Hepatocyte (in vitro differentiated cells): ENCODE measurements around the gene CCT6B. TPM values are rescaled to one million over a fixed set of nuclear protein-coding genes. Genes with fewer than 3 reads are reported as not detected.

Source experiments
- DNase-seq: peaks from one replicate; pipeline ENCODE4 v3.0.0-alpha.2; 2016; ENCODE audit warnings: low spot score
- H2AFZ ChIP-seq: fragments of 200-600 bp; sonication (generic); 2 replicates; pipeline ENCODE4 v1.6.0; 2016; ENCODE audit warnings: antibody characterized with exemption, mild to moderate bottlenecking
- H3K27ac ChIP-seq: fragments of 200-600 bp; sonication (generic); 2 replicates; pipeline ENCODE4 v1.5.1; 2016; ENCODE audit warnings: mild to moderate bottlenecking
- H3K27me3 ChIP-seq: fragments of 200-600 bp; sonication (generic); 2 replicates; pipeline ENCODE4 v1.6.1; 2016
- H3K36me3 ChIP-seq: fragments of 200-600 bp; sonication (generic); replicated peaks from 2 replicates; pipeline ENCODE4 v1.5.1; 2016; ENCODE audit warnings: low read depth; ENCODE audit not compliant: insufficient read depth
- H3K4me1 ChIP-seq: fragments of 200-600 bp; sonication (generic); 2 replicates; pipeline ENCODE4 v1.5.1; 2016; ENCODE audit warnings: mild to moderate bottlenecking, moderate library complexity; ENCODE audit not compliant: insufficient read depth
- H3K4me2 ChIP-seq: fragments of 200-600 bp; sonication (generic); 2 replicates; pipeline ENCODE4 v1.6.0; 2016
- H3K4me3 ChIP-seq: fragments of 200-600 bp; sonication (generic); 2 replicates; pipeline ENCODE4 v1.5.1; 2016; ENCODE audit warnings: mild to moderate bottlenecking
- H3K79me2 ChIP-seq: fragments of 200-600 bp; sonication (generic); 2 replicates; pipeline ENCODE4 v1.6.0; 2017; ENCODE audit warnings: mild to moderate bottlenecking
- H3K9me2 ChIP-seq: fragments of 200-600 bp; sonication (generic); replicated peaks from 2 replicates; pipeline ENCODE4 v1.6.0; 2017; ENCODE audit warnings: mild to moderate bottlenecking; ENCODE audit not compliant: insufficient read depth
- H3K9me3 ChIP-seq: fragments of 200-600 bp; sonication (generic); 2 replicates; pipeline ENCODE4 v1.5.1; 2016; ENCODE audit warnings: low read depth, mild to moderate bottlenecking
- H4K20me1 ChIP-seq: fragments of 200-600 bp; sonication (generic); 2 replicates; pipeline ENCODE4 v1.6.0; 2016; ENCODE audit warnings: mild to moderate bottlenecking; ENCODE audit not compliant: insufficient read depth, poor library complexity, severe bottlenecking
- EZH2 ChIP-seq: fragments of 200-600 bp; sonication (generic); IDR thresholded peaks from 2 replicates; pipeline ENCODE4 v1.6.1; 2016; ENCODE audit warnings: antibody characterized with exemption, mild to moderate bottlenecking, borderline replicate concordance
- EZH2phosphoT487 ChIP-seq: fragments of 200-600 bp; sonication (generic); IDR thresholded peaks from one replicate; pipeline ENCODE4 v1.6.1; 2018; ENCODE audit warnings: antibody characterized with exemption, mild to moderate bottlenecking, low read depth, moderate library complexity; ENCODE audit not compliant: unreplicated experiment, severe bottlenecking
- WGBS: methylation state at CpG from one replicate; pipeline ENCODE4 v1.1.6; 2016; ENCODE audit warnings: low lambda C conversion rate; ENCODE audit errors: missing lambda C conversion rate; 5-methylcytosine and 5-hydroxymethylcytosine counted together
- polyA plus RNA-seq: library from polyadenylated mRNA; unstranded; fragments of >200 nt; fragmentation: Nextera tagmentation; extraction: Ambion mirVana; gene quantifications from 2 replicates; pipeline ENCODE4 v1.2.1, GENCODE V29; 2016
- total RNA-seq: library from RNA; depleted of rRNA; stranded (reverse); fragments of >200 nt; gene quantifications from 2 replicates; pipeline ENCODE4 v1.2.3, GENCODE V29; 2014
- TF ChIP-seq, protein P1 (sequence below): fragments of 200-600 bp; sonication (generic); IDR thresholded peaks from 2 replicates; pipeline ENCODE4 v1.5.1; 2016; ENCODE audit warnings: antibody characterized with exemption, mild to moderate bottlenecking; ENCODE audit not compliant: poor library complexity

CCT6B gene
- total and polyA plus RNA-seq, 2 experiments from 2014 or later, result 1.7 to 2.6 TPM

DNA sequence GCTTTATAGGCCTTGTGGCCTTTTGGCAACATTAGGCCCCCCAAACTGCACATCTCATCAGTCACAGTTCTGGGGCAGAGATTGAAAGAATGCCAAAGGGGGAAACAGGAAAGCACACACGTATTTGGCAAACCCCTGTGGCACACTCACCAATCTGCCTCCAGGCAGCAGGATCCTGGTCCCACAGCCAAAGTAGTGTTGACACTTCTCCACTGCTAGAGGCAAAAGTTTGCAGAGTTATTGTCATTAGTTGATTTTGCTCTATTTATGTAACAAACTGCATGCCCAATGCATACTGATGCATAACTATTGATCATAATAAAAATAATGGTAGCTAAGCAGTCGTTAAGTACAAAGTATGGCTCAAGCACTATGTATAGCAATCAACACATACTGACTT, 45.1 kb downstream of the CCT6B start:
- H2AFZ ChIP-seq, result no peak overlapping the region
- H4K20me1 ChIP-seq, result no peaks in the 10 kb centered on the region
- no peak overlapping the region for H3K4me2 ChIP-seq
- H3K9me2 ChIP-seq, result no peaks in the 10 kb centered on the region
- no peak overlapping the region for H3K27ac ChIP-seq
- WGBS, result 74% methylated on average over 2 of the region's 2 CpGs
- H3K79me2 ChIP-seq, result no peaks in the 10 kb centered on the region
- TF ChIP-seq EZH2phosphoT487 (no peak), EZH2 (no peak)
- TF ChIP-seq, protein P1, sequence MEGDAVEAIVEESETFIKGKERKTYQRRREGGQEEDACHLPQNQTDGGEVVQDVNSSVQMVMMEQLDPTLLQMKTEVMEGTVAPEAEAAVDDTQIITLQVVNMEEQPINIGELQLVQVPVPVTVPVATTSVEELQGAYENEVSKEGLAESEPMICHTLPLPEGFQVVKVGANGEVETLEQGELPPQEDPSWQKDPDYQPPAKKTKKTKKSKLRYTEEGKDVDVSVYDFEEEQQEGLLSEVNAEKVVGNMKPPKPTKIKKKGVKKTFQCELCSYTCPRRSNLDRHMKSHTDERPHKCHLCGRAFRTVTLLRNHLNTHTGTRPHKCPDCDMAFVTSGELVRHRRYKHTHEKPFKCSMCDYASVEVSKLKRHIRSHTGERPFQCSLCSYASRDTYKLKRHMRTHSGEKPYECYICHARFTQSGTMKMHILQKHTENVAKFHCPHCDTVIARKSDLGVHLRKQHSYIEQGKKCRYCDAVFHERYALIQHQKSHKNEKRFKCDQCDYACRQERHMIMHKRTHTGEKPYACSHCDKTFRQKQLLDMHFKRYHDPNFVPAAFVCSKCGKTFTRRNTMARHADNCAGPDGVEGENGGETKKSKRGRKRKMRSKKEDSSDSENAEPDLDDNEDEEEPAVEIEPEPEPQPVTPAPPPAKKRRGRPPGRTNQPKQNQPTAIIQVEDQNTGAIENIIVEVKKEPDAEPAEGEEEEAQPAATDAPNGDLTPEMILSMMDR, result no peak
- H3K36me3 ChIP-seq, result no peaks in the 10 kb centered on the region
- H3K9me3 ChIP-seq, result no peaks in the 10 kb centered on the region
- no peaks in the 10 kb centered on the region for H3K4me1 ChIP-seq
- no peak overlapping the region for H3K4me3 ChIP-seq
- H3K27me3 ChIP-seq, result no peaks in the 10 kb centered on the region
- no peak for DNase-seq

DNA sequence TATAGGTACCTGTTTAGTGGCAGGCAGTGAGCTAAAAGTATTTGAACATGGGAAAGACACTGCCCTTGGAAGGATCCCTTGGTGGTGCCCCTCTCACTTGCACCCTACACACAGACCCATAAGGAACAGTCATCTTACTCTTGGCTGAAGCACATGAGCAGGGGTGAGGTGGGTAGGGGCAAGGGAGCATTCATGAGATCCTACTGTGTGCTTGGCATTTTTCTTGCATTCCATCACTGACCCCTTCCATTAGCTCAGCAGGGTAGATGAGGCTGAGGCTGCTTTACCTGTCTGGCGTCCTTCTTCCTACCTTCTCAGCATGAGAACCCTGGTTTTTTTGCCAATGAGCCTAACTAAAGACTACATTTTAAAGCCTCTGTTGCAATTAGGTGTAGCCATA, 48.3 kb downstream of the CCT6B start:
- TF ChIP-seq EZH2phosphoT487 (no peak), EZH2 (no peak)
- TF ChIP-seq, protein P1, result no peak
- no peaks in the 10 kb centered on the region for H3K9me3 ChIP-seq
- 63% methylated on average over 1 of the region's 1 CpG for WGBS
- H3K4me3 ChIP-seq, result no peak overlapping the region
- no peaks in the 10 kb centered on the region for H3K9me2 ChIP-seq
- no peaks in the 10 kb centered on the region for H3K79me2 ChIP-seq
- H4K20me1 ChIP-seq, result no peaks in the 10 kb centered on the region
- H3K27me3 ChIP-seq, result no peaks in the 10 kb centered on the region
- no peak for DNase-seq
- H2AFZ ChIP-seq, result no peak overlapping the region
- no peak overlapping the region for H3K4me2 ChIP-seq
- H3K36me3 ChIP-seq, result no peaks in the 10 kb centered on the region
- H3K4me1 ChIP-seq, result peaks cover 10% of the 10 kb centered on the region
- H3K27ac ChIP-seq, result no peak overlapping the region

DNA sequence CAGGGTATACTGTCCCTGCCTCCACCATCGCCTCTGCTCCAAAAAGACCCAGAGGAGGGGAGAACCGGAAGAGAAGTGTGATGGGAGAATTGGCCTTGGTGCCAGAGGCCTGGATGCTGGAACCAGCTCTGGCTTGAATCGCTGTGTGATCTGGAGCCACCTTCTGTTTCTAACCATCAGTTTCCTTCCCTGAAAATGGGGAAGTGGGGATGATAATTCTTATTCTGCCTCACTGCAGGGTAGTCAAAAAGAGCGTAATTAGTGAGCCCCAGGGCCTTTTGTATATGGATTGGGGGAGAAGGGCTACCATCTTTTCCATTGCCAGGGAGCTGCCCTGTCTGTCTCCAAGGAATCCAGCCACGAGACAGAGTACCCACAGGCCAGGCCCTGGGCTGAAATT, 52.2 kb downstream of the CCT6B start:
- H3K4me3 ChIP-seq, result no peak overlapping the region
- no peaks in the 10 kb centered on the region for H3K9me2 ChIP-seq
- no peak overlapping the region for H3K27ac ChIP-seq
- no peak overlapping the region for H3K4me2 ChIP-seq
- 83% methylated on average over 5 of the region's 5 CpGs for WGBS
- H2AFZ ChIP-seq, result no peak overlapping the region
- TF ChIP-seq EZH2 (no peak), EZH2phosphoT487 (no peak)
- TF ChIP-seq, protein P1, result no peak
- H3K79me2 ChIP-seq, result no peaks in the 10 kb centered on the region
- DNase-seq, result no peak
- H3K9me3 ChIP-seq, result no peaks in the 10 kb centered on the region
- H4K20me1 ChIP-seq, result no peaks in the 10 kb centered on the region
- H3K4me1 ChIP-seq, result peaks cover 10% of the 10 kb centered on the region
- H3K27me3 ChIP-seq, result no peaks in the 10 kb centered on the region
- H3K36me3 ChIP-seq, result no peaks in the 10 kb centered on the region
